ENCODE results near the gene UBAP2L.

UBAP2L gene, protein sequence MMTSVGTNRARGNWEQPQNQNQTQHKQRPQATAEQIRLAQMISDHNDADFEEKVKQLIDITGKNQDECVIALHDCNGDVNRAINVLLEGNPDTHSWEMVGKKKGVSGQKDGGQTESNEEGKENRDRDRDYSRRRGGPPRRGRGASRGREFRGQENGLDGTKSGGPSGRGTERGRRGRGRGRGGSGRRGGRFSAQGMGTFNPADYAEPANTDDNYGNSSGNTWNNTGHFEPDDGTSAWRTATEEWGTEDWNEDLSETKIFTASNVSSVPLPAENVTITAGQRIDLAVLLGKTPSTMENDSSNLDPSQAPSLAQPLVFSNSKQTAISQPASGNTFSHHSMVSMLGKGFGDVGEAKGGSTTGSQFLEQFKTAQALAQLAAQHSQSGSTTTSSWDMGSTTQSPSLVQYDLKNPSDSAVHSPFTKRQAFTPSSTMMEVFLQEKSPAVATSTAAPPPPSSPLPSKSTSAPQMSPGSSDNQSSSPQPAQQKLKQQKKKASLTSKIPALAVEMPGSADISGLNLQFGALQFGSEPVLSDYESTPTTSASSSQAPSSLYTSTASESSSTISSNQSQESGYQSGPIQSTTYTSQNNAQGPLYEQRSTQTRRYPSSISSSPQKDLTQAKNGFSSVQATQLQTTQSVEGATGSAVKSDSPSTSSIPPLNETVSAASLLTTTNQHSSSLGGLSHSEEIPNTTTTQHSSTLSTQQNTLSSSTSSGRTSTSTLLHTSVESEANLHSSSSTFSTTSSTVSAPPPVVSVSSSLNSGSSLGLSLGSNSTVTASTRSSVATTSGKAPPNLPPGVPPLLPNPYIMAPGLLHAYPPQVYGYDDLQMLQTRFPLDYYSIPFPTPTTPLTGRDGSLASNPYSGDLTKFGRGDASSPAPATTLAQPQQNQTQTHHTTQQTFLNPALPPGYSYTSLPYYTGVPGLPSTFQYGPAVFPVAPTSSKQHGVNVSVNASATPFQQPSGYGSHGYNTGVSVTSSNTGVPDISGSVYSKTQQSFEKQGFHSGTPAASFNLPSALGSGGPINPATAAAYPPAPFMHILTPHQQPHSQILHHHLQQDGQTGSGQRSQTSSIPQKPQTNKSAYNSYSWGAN

DNA sequence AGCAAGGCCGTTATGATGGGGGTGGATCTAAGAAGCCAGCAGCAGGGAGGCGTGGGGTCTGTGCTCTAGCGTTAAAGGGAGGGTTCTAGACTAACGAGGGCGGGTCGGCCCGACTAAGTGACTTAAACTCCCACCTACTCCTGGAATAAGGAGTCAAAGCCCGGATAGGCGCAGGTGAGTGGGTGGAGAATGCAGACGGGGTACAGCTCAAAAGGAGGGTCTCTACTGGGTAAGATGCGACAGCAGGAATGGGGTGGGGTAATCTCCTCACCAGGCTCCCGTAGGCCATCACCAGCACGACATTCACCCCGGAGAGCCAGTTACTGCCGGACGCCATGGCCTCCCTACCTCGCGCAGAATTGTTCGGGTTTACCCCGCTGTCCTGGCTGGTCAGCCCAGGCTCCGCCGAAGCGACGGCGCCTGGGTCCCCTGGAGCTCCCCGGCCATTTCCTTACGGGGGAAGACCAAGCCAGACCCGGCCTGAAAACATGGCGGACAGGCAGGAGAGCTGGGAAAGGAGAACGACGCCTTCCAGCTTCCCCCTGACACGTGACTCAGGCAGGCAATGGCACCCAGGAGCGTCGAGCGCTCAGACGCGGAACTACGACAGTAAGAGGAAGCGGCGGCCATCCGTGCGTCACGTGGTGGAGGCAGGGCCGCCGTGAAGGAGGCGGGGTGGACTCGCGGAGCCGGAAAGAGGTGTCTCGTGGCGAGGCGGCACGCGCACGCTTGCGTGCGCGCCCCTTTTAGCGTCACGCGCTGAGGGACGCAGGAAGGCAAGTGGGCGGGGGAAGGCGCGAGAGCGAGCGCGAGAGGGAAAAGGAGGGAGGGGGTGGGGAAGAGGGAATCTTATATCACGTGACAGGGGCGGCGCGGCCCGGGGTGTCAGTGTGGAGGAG is at the start of gene UBAP2L:
Gene UBAP2L (plus strand): TSS at position 885 of the 899 bp plus-strand sequence. CDS start 4,169 bp downstream, outside the sequence.
- DNase-seq: peak; percentile 94

DNA sequence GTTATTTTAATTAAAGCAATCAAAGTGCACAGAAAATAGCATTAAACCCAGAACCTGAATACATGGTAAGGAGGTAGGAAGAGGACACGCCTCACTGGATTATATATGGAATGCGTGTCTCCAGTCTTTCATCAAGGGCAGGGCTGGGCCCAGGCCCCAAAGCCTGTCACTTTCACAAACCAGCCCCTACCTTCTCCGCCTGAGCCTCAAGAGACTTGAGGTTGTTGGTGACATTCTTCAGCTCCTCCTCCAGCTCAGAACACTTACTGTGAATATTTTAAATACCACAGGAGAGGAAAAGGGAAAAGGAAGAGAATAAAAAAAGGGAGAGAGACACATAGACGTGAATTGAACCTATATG is 49.6 kb upstream of the UBAP2L start:
- no peak for DNase-seq

DNA sequence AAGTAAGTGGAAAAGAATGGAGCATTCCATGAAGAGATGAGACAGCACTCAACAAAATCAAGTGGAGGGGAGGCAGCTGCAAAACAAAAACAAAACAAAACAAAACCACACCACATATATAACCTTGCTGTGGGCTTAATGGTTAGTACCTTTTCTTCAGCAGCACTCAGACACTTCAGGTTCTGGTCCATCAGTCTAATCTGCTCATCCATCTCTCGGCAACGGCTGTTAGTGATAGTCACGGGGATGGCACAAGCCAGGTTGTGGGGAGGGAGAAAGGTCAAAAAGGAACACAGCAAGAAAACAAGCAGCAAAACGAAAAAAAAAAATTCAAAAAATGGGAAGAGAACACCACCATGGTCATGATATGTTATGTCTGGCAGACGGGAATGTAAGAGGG is 48.9 kb upstream of the UBAP2L start:
- no peak for DNase-seq

DNA sequence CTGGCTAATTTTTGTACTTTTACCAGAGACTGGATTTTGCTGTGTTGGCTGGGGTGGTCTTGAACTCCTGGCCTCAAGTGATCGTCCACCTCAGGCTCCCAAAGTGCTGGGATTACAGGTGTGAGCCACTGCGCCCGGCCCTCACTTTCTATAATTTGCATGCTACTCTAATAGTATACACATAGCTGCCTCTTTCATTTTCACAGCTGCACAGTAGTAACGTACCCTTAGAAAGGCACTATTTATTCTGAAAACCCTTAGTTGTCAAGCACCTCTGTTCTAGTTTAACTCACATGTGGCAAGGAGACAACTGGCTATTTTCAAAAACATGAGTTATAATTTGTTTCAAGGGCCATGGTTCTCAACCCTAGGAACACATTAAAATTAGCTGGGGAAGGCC is 46.1 kb upstream of the UBAP2L start:
- DNase-seq: no peak

DNA sequence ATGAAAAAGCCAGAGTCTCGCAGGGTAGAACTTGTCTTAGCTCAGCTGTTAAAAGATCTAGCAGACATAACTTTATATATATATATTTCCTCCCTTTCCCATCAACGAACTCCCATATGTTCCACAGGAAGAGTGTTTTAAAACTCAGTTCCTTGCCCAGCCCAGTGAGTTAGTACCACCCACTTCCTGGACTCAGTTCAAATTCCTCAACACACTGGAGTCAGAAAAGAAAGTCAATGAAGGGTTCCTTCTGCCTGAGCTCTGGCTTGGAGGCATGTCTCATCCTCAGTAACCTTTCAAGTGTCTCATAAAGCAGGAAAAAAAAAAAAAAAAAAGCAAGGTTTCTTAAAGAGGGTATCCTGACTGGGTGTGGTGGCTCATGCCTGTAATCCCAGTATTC is 44.4 kb upstream of the UBAP2L start:
- DNase-seq: no peak

DNA sequence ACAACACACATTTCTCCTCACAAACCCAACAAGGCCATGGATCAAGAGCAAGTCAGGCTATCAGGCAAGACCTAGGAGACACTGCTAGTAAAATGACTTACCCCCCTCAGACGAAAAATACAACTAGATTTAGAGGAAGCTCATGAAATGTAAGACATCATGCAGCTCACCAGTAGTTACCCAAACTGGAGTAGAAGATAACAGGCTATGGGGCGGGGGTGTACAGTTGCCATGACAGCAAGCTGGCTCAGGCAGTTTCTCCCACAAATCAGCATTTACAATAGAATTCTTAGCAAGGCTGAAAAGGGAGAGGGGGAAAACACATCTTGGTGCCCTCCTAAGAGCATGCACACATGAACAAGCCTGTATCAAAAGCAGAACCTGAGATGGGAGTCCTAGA is 42.7 kb upstream of the UBAP2L start:
- no peak for DNase-seq

DNA sequence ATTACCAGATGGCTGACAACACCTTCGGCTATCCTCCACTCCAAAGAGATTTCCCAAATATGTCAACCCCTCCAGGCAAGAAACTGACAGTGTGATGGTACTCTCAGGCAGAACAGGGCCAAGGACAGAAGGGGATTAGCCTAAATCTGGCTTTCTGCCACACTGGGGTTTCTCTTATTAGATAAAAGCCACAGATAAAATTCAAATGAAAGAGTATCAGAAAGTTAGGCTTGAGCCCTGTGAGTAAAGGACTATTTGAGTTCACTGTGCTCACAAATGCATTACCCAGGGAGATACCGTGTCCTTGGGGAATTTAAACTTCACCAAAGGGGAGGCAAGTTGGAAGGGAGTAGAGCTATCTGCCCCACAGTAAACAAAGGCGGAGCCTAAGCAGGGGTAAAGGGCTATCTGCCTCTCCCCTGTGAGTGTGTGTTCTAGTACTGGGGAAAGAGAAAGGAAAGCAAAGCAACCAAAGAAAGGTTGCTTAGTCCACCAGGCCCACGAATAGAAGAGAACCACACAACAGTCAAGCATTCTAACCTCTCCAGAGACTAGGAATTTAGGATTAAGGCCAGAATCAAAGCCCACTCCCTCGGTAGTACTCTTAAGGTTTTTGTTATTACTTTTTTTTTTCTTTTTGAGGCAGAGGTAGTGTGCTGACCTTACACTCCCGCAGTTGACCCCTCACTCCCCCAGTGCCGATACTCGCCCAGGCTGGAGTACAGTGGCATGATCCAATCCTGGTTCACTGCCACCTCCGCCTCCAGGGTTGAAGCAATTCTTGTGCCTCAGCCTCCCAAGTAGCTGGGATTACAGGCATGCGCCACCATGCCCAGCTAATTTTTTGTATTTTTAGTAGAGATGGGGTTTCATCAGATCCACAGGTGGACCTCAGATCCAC is 41.6 kb upstream of the UBAP2L start:
- no peak for DNase-seq

DNA sequence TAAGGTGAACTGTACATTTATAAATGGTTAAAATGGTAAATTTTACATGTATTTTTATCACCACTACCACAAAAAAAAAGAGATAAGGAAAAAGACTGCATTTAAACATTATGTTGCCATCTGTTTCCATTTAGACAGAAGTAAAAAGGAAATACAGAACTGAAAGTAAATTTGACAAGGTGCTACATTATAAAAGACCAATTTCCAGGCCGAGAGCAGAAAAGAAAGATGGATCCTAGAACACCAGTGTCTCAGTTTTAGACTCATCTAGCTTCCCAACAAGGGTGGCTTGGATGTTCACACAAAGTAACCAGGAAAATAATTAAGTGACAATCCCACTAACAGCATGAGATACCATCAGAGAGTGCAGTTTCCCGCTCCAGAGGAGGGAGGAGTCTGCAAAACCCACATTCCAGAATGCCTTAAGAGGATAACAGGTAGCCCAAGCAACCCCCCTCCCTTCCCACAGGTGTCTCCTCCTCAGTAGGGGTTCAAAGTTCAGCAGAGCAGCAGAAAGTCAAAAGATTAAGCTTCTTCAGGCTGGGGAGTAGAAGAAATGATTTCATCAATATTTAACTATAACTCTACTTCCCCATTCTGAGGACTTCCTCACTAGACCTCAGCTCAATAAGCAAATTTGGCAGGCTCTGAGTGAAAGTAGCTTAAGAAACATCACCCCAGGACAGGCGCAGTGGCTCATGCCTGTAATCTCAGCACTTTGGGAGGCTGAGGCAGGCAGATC is 40.6 kb upstream of the UBAP2L start:
- DNase-seq: no peak

DNA sequence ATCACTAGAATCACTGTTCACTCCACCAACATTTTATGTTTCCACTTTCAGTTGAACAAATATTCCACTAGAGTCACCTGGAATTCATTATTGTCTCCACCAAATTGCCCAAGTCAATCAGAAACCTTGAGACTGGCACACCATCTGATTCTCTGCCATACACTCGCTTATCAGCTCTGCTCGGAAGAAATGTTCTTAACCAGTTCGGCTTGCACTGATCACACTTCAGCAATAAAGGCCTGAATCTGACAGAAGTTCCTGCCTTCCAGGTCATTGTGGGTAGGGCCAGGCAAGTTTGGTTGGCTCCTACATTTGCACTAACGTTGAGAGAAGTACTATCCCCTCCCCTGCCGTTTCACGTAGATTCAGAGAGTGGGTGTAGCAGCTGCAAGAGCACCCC is 38.8 kb upstream of the UBAP2L start:
- DNase-seq: no peak

DNA sequence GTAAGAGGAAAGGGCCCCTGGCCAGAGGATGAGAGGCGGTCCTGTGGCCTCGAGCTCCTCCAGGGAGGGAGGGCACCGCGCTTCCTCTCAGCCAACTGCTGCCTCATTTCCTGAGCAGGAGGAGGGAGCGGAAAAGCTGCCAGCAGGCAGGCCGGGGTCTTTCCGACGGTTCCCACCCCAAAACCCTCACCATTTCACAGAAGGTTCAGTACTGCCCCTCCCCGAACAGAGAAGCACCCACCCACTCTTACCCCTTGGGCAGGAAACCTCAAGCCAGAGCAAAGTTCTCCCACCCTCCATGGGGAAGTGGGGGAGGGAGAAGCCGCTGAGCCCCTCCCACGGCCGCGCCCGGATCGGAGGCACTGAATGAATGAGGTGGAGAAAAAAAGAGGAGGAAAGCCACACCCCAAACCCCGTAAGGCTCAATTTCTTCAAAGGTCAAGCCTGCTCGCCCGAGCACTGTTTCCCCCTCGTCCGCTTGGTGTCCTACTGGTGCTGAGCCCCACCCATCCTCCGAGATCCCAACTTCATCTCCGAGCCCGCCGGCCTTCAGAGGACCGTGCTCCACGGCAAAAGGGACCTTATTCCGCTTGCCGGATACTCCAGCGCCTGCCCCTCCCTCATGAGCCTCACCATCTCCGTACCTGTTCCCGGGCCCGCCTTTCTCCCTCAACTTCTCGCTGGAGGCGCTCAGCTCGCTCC is 38.3 kb upstream of the UBAP2L start:
- peak; percentile 35 for DNase-seq

DNA sequence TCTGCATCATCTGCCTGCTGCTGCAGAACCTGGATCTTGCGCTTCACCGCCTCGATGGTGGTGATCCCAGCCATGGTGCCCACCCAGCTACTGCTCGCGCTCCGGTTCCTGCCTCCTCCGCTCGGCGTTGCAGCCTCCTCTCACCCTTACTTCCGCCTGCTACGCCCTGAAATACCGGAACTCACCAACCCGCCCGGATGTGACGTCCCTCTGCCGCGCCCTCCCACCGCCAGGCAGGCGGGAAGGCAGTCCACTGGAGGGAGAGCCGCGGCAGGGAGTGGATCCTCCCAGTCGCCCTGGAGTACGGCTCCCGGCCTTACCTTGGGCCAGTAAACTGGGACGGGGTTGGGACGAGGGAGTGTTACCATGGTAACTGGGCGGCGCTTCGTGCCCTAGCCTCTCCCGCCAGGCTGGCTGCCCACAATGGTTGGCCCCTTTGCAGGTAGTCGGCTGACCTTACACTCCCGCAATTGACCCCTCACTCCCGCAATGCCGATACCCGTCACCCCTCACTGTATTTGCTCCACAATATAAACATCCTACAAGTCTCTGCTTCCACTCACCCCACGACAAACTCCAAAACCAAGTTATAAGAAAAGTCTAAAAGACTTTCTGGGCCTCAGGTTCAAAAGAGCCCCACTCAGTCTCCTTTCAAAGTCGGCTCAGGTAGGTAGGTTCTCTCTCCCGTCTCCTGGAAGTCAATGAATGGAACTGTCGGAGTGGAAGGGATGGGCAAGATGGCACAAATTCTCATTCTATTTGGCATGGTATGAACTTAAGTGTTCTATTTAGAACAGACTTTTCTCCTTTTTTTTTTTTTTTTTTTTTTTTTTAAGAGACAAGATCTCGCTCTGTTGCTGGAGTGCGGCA is 37.5 kb upstream of the UBAP2L start:
- DNase-seq: peak; percentile 95

DNA sequence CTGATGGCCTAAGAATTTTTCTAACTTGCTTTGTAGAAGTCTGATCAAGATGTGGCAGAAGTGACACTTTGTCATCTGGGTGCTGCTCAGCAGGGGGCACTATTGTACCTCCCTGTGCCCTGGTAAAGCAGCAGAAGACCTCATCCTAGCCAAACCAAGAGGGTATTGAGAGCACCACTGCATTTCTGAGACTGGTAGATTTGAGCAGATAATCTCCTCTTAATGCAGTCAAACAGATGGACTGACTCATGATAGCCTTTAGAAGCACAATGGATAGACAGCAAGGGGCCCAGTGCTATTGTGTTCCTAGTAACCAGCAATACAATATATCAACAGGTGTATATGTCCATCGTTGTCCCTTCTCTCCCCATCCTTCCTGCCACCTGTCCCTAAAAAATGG is 34.6 kb upstream of the UBAP2L start:
- DNase-seq: peak; percentile 85

DNA sequence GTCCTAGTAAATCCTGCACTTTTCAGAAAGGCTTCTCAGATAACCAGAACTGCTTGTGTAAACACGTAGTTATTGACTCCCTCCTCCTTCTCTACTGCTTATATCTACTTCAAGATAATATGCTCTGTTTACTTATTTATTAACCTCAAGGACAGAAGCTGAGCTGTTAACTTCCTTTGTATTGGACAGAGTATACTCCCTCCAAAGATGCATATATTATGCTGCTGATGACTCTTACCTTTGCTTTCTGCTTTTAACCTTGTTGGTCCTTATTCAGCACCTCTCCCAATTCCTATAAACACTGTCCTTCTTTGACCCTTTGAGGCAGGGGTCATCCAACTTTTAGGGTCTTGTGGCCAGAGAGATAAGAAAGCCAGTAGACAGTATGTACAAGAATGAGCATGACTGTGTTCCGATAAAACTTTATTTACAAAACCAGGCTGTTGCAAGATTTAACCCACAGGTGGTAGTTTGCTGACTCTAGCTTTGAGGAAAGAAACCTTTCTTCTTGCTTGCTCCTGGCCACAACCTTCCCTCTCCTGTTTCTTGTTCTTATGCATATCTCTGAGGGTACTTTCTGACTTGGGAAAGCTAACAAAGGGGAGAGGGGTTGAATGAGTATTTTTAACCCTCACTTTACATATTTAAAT is 33.8 kb upstream of the UBAP2L start:
- DNase-seq: peak; percentile 47

DNA sequence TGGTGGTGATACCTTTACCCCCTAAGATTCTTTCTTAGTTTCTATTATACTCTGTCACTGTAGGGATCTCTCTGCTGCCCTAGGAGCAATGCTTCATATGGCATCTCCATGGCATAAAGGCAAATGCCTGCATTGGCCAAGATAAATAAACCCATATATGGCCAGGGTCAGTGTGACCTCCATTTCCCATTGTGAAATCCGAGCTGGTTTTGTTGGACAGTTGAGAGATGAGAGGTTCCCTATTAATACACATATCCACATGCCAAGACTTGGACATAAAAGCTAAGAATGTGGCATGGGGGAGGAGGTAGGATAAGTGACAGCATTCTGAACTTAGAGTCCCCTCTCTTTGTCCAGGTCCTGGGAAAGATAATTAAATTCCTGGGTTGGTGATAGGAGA is 30.2 kb upstream of the UBAP2L start:
- no peak for DNase-seq

DNA sequence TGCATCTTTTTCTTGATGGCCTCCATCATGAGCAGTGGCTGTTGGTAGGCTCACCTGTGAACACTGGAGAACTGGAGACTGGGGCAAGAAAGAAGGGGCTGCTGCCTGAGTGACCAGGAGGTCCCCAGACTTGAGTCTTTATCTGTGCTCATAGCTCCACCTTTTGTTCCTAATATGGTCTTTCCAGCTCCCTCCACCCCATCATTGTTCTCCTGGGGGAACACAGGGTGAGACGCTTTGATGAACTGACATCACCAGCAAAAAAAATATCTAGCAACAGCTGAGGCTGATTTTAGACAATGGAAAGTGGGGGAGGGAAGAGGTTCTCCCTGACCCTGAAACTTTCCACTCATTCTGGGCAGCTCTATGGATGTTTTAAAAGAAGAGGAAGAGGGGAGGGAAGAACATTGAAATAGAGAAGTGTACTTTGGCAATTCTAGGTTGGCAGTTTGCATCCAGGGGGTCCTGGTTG is 28.7 kb upstream of the UBAP2L start, which contains the start of gene TPM3:
Gene TPM3 (minus strand): TSS at position 111 of the 472 bp plus-strand sequence. CDS start 82 bp downstream, at position 29.
- no peak for DNase-seq

DNA sequence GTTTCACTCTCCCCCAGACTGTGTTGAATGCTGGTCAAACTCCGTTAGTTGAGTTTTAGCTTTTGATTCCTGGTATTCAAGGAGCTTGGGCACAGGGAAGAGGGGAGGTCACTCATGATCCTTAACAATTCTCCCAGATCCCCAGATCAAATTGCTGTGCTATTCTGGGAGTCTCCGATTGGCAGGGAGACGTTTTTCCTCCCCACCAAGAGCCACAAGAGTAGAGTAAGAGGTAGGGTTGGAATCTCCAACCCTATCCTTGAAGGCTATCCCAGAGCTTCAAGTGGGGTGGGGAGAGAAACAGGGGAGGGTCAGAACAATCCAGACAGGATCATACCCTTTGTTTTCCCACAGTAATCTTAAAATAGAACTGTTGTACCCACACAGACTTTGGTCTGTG is 28.3 kb upstream of the UBAP2L start:
- DNase-seq: no peak

DNA sequence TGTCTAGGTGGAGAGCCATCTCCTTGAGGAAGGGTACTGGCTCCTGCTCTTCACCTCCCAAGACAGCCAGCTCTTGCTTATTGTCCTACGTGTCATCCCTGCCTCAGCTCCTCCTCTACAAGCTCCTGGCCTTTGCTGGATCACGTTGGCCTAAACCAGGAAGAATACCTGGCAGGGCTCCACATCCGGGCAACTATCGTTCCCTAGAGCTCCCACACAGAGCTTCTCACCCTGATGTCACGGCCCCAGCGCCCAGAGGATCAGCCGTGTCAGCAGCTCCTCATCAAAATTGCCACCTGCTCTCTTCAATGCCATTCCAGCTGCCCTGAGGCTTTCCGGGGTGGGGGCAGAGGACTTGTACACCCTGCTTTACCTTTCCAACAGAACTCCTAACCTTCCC is 26.9 kb upstream of the UBAP2L start:
- peak; percentile 93 for DNase-seq

All from NCI-H510A treated with DMSO at 0.1 percent for 48 hours (cell line).